Measurements from ENCODE around the gene CHSY1.
"Not testable (repeated sequence)": the region's sequence is repeated elsewhere in the genome, so short reads cannot be mapped to it uniquely, and the experiment has no call there.

CHSY1 gene

GRCh38 chr15:101132390-101133180 is 119.3 kb downstream of the CHSY1 start:
- no peak for DNase-seq

DNA sequence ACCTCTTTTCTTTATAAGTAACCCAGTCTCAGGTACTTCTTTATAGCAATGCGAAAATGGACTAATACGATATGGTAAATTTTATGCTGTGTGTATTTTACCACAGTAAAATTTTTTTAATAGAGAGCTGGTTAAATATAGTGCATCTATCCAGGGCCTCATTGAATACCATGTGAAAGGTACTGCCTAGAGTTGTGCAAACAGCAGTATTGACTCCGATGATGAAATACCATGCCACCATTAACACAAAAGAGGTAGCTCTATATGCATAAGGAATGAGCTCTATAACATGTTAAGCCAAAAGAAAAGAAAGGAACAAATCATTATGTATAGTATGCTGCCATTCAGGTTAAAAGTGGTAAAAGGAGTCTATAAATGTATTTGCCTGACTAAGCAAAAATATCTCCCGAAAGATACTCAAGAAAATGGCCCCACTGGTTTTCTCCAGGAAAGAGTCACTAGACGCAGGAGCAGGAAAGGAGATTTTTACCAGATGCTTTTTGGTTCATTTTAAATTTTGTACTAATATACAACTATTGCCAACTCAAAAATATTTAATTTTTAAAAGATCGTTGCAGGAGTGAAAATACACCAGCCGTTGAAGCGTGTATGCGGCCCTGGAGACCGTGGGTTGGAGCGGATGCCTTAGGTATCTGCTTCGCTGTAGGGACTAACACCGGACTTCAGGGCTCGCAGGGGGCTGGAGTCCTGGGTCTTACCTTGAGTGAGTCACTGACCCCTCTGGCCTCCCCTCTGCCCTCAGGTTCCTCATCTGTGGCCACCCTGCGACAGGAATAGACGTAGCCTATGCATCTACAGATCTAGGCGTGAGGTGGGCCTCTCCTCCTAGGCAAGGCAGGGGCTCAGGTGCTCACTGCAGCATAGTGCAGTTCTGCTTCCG is 120.1 kb downstream of the CHSY1 start:
- no peak for DNase-seq

GRCh38 chr15:101129851-101130380 is 121.9 kb downstream of the CHSY1 start:
- DNase-seq, result no peak

DNA sequence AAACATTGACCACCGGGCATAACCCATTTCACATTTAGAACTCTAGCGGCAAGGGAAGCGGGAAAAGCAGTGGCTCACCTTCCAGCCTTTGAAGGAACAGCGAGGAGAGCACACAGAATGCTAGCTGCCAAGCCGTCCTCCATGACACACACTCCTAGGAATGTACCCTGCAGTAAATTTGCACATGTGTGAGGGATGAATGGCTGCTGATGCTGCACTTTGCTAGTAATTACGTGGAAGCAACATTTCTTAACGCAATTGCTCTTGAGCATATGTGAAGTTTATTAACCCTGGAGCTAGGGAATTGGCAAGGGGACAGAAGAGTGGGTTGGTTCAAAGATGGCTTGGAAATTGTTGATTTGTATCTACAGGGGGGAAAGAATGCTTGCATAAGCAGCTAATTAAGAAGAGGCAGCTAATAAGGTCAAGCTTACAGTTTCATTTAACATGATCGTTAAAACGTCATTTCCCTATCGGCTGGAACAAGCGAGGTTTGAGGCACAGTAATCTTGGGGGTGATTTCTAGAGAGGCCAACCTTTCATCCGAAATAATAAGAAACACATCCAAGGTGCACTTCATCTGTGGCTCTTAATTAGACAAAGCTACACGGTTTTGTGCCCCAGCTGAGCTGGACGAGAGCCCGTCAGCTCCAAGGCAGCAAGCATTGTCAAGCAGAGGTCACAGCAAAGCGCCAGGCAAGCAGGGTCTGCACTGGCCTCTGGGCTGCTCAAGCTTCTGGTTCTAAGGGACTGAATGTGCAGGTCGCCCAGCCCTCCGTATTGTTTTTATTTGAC is 123.4 kb downstream of the CHSY1 start:
- no peak for DNase-seq

DNA sequence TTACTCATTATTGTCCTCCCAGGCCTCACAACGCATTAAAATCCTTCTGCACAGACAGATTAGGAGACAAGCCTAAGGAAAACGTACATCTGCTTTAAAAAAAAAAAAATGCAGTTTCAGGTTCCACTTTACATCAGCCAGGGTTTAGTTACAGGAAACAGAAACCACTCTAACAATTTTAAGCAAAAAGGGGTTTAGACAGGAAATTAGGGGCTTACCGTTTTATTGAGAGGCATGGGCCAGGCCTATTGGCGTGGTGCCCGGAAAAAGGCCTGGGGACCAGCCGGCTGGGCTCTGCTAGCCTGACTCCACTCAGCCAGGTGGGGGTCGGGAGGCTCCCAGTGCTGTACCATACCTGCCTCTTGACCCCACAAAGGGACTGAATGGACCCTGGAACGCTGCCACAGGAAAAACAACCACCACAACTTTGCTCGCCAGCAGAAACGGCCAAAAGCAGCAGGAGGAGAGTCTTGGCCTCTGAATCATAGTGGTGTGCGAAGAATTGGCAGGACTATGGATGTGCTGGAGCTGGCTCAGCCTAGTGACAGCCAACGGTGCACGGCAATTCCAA is 124.3 kb downstream of the CHSY1 start:
- DNase-seq, result peak; percentile 87

DNA sequence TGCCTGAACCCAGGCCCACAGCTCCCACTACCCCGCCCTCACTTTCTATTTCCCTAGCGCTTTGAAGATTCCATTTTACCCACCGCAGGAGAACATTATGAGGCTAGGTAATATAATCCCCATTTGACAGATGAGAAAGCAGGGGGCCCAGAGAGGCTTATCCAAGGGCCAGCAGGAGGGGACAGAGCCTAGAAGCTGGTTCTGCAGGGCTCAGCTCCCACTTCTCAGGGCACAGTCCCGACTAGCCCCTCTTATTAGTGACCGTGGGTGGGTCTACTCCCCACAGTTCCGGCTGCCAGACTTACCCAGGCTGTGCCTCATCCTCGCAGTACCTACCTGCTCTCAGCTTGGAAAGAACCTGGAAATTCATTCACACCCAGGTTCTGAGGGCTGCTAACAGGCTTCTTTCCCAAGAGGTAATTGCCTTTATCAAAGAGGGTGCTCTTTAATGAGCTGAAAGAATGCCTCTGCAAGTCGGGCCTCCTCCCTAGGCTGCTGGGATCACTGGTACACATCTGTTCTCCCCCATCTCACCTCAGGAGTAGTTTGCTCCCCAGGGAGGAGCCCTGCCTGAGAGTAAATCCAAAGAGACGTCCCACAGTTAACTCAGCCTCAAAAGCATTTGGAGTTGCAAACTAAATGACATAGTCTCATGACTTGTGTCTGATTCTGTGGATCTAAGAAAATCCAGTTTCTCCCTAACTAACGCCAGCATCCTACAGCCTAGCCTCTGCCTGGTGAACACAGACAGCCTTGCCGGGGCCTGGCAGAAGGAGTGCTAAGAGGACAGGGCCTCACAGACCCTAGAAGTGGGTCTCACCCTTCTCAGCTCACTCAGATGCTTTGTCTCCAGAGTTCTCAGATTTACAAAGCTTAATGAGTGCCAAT is 125.0 kb downstream of the CHSY1 start:
- DNase-seq, result peak; percentile 77

DNA sequence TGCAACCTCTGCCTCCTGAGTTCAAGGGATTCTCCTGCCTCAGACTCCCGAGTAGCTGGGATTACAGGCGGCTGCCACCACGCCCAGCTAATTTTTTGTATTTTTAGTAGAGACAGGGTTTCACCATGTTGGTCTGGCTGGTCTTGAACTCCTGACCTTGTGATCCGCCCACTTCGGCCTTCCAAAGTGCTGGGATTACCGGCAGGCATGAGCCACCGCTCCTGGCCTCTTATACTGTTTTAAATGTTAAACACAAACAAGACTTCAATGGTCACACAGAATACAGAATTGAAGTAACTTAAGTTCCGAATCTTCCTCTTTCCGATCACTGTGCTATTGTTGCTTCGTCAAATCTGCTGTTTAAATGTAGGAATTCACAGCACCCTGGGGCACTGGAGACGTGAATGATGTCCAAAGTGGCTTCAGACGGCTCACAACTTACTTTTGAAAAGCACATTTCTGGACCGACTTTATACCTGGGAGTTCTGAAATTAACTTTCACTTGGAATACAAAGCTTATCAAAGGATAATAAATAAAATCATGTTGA is 125.9 kb downstream of the CHSY1 start:
- not testable (repeated sequence) for DNase-seq
